K562 (cell line): Measurements from ENCODE around the gene C2. TPM values are rescaled to one million over a fixed set of nuclear protein-coding genes. Genes with fewer than 3 reads are reported as not detected.
A peak's percentile ranks its signal among the peaks of the same experiment; 100 is the strongest.

ENCODE experiments used
- CCNT2 ChIP-seq: IDR thresholded peaks from 2 replicates; pipeline ENCODE4 v1.6.1; 2011; ENCODE audit warnings: borderline replicate concordance, low read depth, mild to moderate bottlenecking, moderate library complexity, mixed read lengths, low read length; ENCODE audit not compliant: insufficient read length; ENCODE audit errors: extremely low read depth
- CREB5 ChIP-seq: fragments of 250-450 bp; sonication (Bioruptor Pico); IDR thresholded peaks from 2 replicates; pipeline ENCODE4 v1.5.0; 2020; ENCODE audit warnings: mild to moderate bottlenecking
- GABPA ChIP-seq: fragments of 200-800 bp; sonication (Bioruptor generic); conservative IDR thresholded peaks from 2 replicates; pipeline ENCODE4 v1.6.1; 2016; ENCODE audit warnings: low read depth, missing genetic modification characterization, missing compliant biosample characterization
- LCOR ChIP-seq: sonication (generic); formaldehyde crosslinking; IDR thresholded peaks from 2 replicates; pipeline ENCODE4 v1.8.0; 2022; ENCODE audit warnings: mild to moderate bottlenecking, missing genetic modification reagents
- MYC ChIP-seq, 2 experiments: fragments of 250-450 bp in 1 of 2; sonication (Bioruptor Pico) in 1 of 2; IDR thresholded peaks; 2 replicates each; pipeline versions ENCODE4 v1.5.1 to v1.6.1; 2012 to 2021; ENCODE audit warnings: low read depth in 2 of 2, borderline replicate concordance in 1 of 2, improper control_type of control experiment in 1 of 2, low read length in 1 of 2, mild to moderate bottlenecking in 1 of 2, moderate library complexity in 1 of 2
- PBX2 ChIP-seq, 2 experiments: IDR thresholded peaks in 1 of 2; conservative IDR thresholded peaks in 1 of 2; 2 replicates each; pipeline ENCODE4 v1.6.1; 2016; ENCODE audit warnings: low read depth in 2 of 2, mild to moderate bottlenecking in 1 of 2, missing compliant biosample characterization in 1 of 2, missing genetic modification characterization in 1 of 2, moderate library complexity in 1 of 2
- PHF8 ChIP-seq: fragments of 200-600 bp; sonication (generic); IDR thresholded peaks from 2 replicates; pipeline ENCODE4 v1.6.1; 2012; ENCODE audit warnings: mixed run types, mild to moderate bottlenecking, inconsistent platforms, low read length, moderate library complexity, borderline replicate concordance
- SMAD4 ChIP-seq: fragments of 250-450 bp; sonication (Bioruptor Pico); conservative IDR thresholded peaks from 2 replicates; pipeline ENCODE4 v1.8.0; 2021; ENCODE audit warnings: inconsistent platforms, mild to moderate bottlenecking, moderate library complexity
- SRSF1 ChIP-seq: fragments of 200-400 bp; formaldehyde crosslinking; IDR thresholded peaks from 2 replicates; pipeline ENCODE4 v1.6.1; 2017; ENCODE audit warnings: mild to moderate bottlenecking, low read depth, low read length, moderate library complexity
- TRIM24 ChIP-seq, 2 experiments: fragments of 450-650 bp; IDR thresholded peaks; 2 replicates each; pipeline ENCODE4 v1.6.1; 2016
- ZBTB49 ChIP-seq: sonication (generic); formaldehyde crosslinking; IDR thresholded peaks from 2 replicates; pipeline ENCODE4 v1.8.0; 2022; ENCODE audit warnings: missing genetic modification reagents, mild to moderate bottlenecking, borderline replicate concordance
- ZFP1 ChIP-seq: fragments of 450-650 bp; formaldehyde crosslinking; IDR thresholded peaks from 2 replicates; pipeline ENCODE4 v1.4.0; 2020; ENCODE audit warnings: mild to moderate bottlenecking, mixed read lengths
- polyA plus RNA-seq, 8 experiments: library from polyadenylated mRNA; depleted of rRNA in 4 of 8; stranded (reverse) in 5 of 8; unstranded in 3 of 8; fragments of >200 nt; fragmentation: Nextera tagmentation in 2 of 8; fragmentation: Illumina TruSeq in 1 of 8; extraction: Ambion mirVana in 2 of 8; extraction: Trizol in 1 of 8; gene quantifications; 2 replicates each; pipeline versions ENCODE4 v1.2.1 to v1.2.3, GENCODE V29; 2011 to 2014; ENCODE audit warnings: inconsistent platforms in 1 of 8, missing spikeins in 1 of 8
- total RNA-seq, 7 experiments: library from RNA; depleted of rRNA in 6 of 7; stranded (reverse); fragments of >200 nt in 6 of 7; fragmentation: Illumina TruSeq in 2 of 7; extraction: Trizol in 2 of 7; gene quantifications; 2 replicates each; pipeline versions ENCODE4 v1.2.1 to v1.2.3, GENCODE V29; 2011 to 2021; ENCODE audit warnings: low replicate concordance in 1 of 7

The C2 gene
- total and polyA plus RNA-seq, 9 of the 15 experiments (the other 6 are each of a cell fraction or from before 2014, with no cell fraction given): 0.05 to 1.1 (median 0.39) TPM; not detected in 1

GRCh38 chr6:31958741-31959739 is 31.5 kb downstream of the C2 start, which contains the start of the genes NELFE and SKIC2 (continued):
- TF ChIP-seq PHF8: peak; percentile 91; the same call in 1 of the 2 replicates
- TF ChIP-seq CREB5 (CRISPR knock-in tag): peak; percentile 73; the same call in 1 of the 2 replicates
- TF ChIP-seq ZFP1: peak; percentile 61; the same call in 1 of the 2 replicates
- TF ChIP-seq ZBTB49 (CRISPR knock-in tag): no peak
- TF ChIP-seq PBX2 (CRISPR knock-in tag; IDR thresholded peaks at IDR 0.05; ENCODE audit: low read depth): no peak
- TF ChIP-seq PBX2 (tag; conservative IDR thresholded peaks at IDR 0.05; ENCODE audit: low read depth): peak; percentile 62
- TF ChIP-seq SMAD4 (CRISPR knock-in tag): peak; percentile 95
- TF ChIP-seq CCNT2: peak; percentile 92
- TF ChIP-seq GABPA (tag): peak; percentile 99
- peak; percentile 96 for TF ChIP-seq LCOR (CRISPR knock-in tag)
- TF ChIP-seq MYC (IDR thresholded peaks at IDR 0.05; ENCODE audit: low read depth, low read length): peak; percentile 86
- TF ChIP-seq MYC (CRISPR knock-in tag; IDR thresholded peaks at IDR 0.05; ENCODE audit: borderline replicate concordance, low read depth): no peak; the same call in 1 of the 2 replicates
- no peak for TF ChIP-seq SRSF1
- TF ChIP-seq TRIM24 (IDR thresholded peaks at IDR 0.05): peak; percentile 73 to 78
